Stimulated activated effector memory CD8-positive, alpha-beta T cell treated with anti-CD3 and anti-CD28 coated beads, Interleukin-12 subunit alpha, Interleukin-12 subunit beta, amount 100 ng/mL, for 72 hours (primary cell): ENCODE results near the gene TMEM33.
"Not testable (repeated sequence)": the region's sequence is repeated elsewhere in the genome, so short reads cannot be mapped to it uniquely, and the experiment has no call there.

ENCODE experiments used
- ATAC-seq: fragments of 150-1000 bp; cut with Tn5 transposase; 2 replicates; pipeline ENCODE4 v1.10.0; 2021
- DNase-seq, 2 donors: peaks; one replicate each; pipeline ENCODE4 v3.0.0; 2021 to 2022; ENCODE audit warnings: low spot score in 2 of 2
- H3K27ac Mint-ChIP-seq: one replicate; pipeline ENCODE4 v1.8.0; 2022; ENCODE audit warnings: mild to moderate bottlenecking, mixed read lengths
- H3K36me3 Mint-ChIP-seq: one replicate; pipeline ENCODE4 v1.8.0; 2022; ENCODE audit warnings: mild to moderate bottlenecking, mixed read lengths
- H3K4me1 Mint-ChIP-seq: one replicate; pipeline ENCODE4 v1.8.0; 2022; ENCODE audit warnings: mixed read lengths
- H3K4me3 Mint-ChIP-seq: one replicate; pipeline ENCODE4 v1.8.0; 2022; ENCODE audit warnings: mild to moderate bottlenecking, mixed read lengths
- H3K9me3 Mint-ChIP-seq: one replicate; pipeline ENCODE4 v1.8.0; 2022; ENCODE audit warnings: mixed read lengths

TMEM33 gene

GRCh38 chr4:41934901-41935651, at the start of gene TMEM33:
TMEM33 (plus strand) TSS chr4:41935429; CDS start chr4:41935485, 56 bp downstream.
- ATAC-seq = peak; percentile 90
- peaks cover 33% of the 10 kb centered on the region for H3K4me1 Mint-ChIP-seq
- H3K27ac Mint-ChIP-seq = peak within 1 kb of the TSS; percentile 97
- H3K36me3 Mint-ChIP-seq = peaks cover 51% of the 10 kb centered on the region
- peak within 1 kb of the TSS; percentile 96 for H3K4me3 Mint-ChIP-seq
- H3K9me3 Mint-ChIP-seq = peaks cover 5% of the 10 kb centered on the region
- peak; percentile 46 to 84 for DNase-seq

- Mint-ChIP-seq H3K4me3 (no peak overlapping the region), H3K9me3 (no peaks in the 10 kb centered on the region), H3K4me1 (peaks cover 15% of the 10 kb centered on the region), H3K36me3 (no peaks in the 10 kb centered on the region), H3K27ac (no peak overlapping the region)
- ATAC-seq = no peak
- DNase-seq = no peak
These were observed 49.8 kb upstream of the TMEM33 start for GRCh38 chr4:41885456-41885855.

GRCh38 chr4:41887277-41887676, 48.0 kb upstream of the TMEM33 start:
- Mint-ChIP-seq H3K4me3 (no peak overlapping the region), H3K36me3 (no peaks in the 10 kb centered on the region), H3K4me1 (no peaks in the 10 kb centered on the region), H3K9me3 (no peaks in the 10 kb centered on the region), H3K27ac (no peak overlapping the region)
- no peak for DNase-seq
- ATAC-seq = no peak

- Mint-ChIP-seq H3K36me3 (no peaks in the 10 kb centered on the region), H3K9me3 (no peaks in the 10 kb centered on the region), H3K27ac (no peak overlapping the region), H3K4me1 (no peaks in the 10 kb centered on the region), H3K4me3 (no peak overlapping the region)
- DNase-seq (no peak), ATAC-seq (no peak)
These were observed 47.2 kb upstream of the TMEM33 start for GRCh38 chr4:41887821-41888686.

GRCh38 chr4:41888687-41889074, 46.5 kb upstream of the TMEM33 start:
- H3K27ac Mint-ChIP-seq = no peak overlapping the region
- H3K36me3 Mint-ChIP-seq = no peaks in the 10 kb centered on the region
- DNase-seq (no peak), ATAC-seq (no peak)
- H3K4me1 Mint-ChIP-seq = no peaks in the 10 kb centered on the region
- H3K4me3 Mint-ChIP-seq = no peak overlapping the region
- no peaks in the 10 kb centered on the region for H3K9me3 Mint-ChIP-seq

GRCh38 chr4:41889317-41889716, 45.9 kb upstream of the TMEM33 start:
- Mint-ChIP-seq H3K9me3 (no peaks in the 10 kb centered on the region), H3K4me1 (no peaks in the 10 kb centered on the region), H3K4me3 (no peak overlapping the region), H3K36me3 (no peaks in the 10 kb centered on the region), H3K27ac (no peak overlapping the region)
- no peak for DNase-seq
- no peak for ATAC-seq

GRCh38 chr4:41890085-41890484, 45.1 kb upstream of the TMEM33 start:
- Mint-ChIP-seq H3K27ac (no peak overlapping the region), H3K9me3 (no peaks in the 10 kb centered on the region), H3K4me1 (no peaks in the 10 kb centered on the region), H3K4me3 (no peak overlapping the region), H3K36me3 (no peaks in the 10 kb centered on the region)
- ATAC-seq = no peak
- DNase-seq = no peak

GRCh38 chr4:41896648-41897047, 38.6 kb upstream of the TMEM33 start:
- H3K27ac Mint-ChIP-seq = no peak overlapping the region
- no peak for DNase-seq
- H3K4me3 Mint-ChIP-seq = no peak overlapping the region
- no peaks in the 10 kb centered on the region for H3K4me1 Mint-ChIP-seq
- no peaks in the 10 kb centered on the region for H3K9me3 Mint-ChIP-seq
- H3K36me3 Mint-ChIP-seq = no peaks in the 10 kb centered on the region
- ATAC-seq = no peak

GRCh38 chr4:41897698-41898097, 37.5 kb upstream of the TMEM33 start:
- Mint-ChIP-seq H3K27ac (no peak overlapping the region), H3K36me3 (no peaks in the 10 kb centered on the region), H3K4me1 (no peaks in the 10 kb centered on the region), H3K4me3 (no peak overlapping the region), H3K9me3 (no peaks in the 10 kb centered on the region)
- ATAC-seq = no peak
- no peak for DNase-seq

- DNase-seq, H3K4me3 Mint-ChIP-seq, ATAC-seq, H3K4me1 Mint-ChIP-seq, H3K9me3 Mint-ChIP-seq, H3K27ac Mint-ChIP-seq, H3K36me3 Mint-ChIP-seq: not testable (repeated sequence)
These were observed 26.1 kb upstream of the TMEM33 start for GRCh38 chr4:41909136-41909535.

GRCh38 chr4:41912546-41912945, 22.7 kb upstream of the TMEM33 start:
- H3K36me3 Mint-ChIP-seq = no peaks in the 10 kb centered on the region

GRCh38 chr4:41913509-41913908, 21.7 kb upstream of the TMEM33 start:
- H3K9me3 Mint-ChIP-seq = no peaks in the 10 kb centered on the region
- DNase-seq = no peak
- no peak overlapping the region for H3K27ac Mint-ChIP-seq
- no peak for ATAC-seq
- no peaks in the 10 kb centered on the region for H3K4me1 Mint-ChIP-seq
- H3K4me3 Mint-ChIP-seq = no peak overlapping the region
- H3K36me3 Mint-ChIP-seq = no peaks in the 10 kb centered on the region

More at GRCh38 chr4:41912546-41912945, 22.7 kb upstream of the TMEM33 start:
- DNase-seq = no peak
- no peak for ATAC-seq
- H3K9me3 Mint-ChIP-seq = no peaks in the 10 kb centered on the region
- H3K4me1 Mint-ChIP-seq = no peaks in the 10 kb centered on the region
- no peak overlapping the region for H3K27ac Mint-ChIP-seq
- H3K4me3 Mint-ChIP-seq = no peak overlapping the region

GRCh38 chr4:41918278-41918677, 17.0 kb upstream of the TMEM33 start:
- Mint-ChIP-seq H3K27ac (no peak overlapping the region), H3K4me3 (no peak overlapping the region), H3K36me3 (no peaks in the 10 kb centered on the region), H3K9me3 (no peaks in the 10 kb centered on the region), H3K4me1 (no peaks in the 10 kb centered on the region)
- ATAC-seq (no peak), DNase-seq (no peak)

- H3K4me1 Mint-ChIP-seq, H3K27ac Mint-ChIP-seq, H3K36me3 Mint-ChIP-seq, DNase-seq, H3K4me3 Mint-ChIP-seq, ATAC-seq, H3K9me3 Mint-ChIP-seq: not testable (repeated sequence)
These were observed 14.8 kb upstream of the TMEM33 start for GRCh38 chr4:41920416-41920815.

GRCh38 chr4:41921476-41921875, 13.8 kb upstream of the TMEM33 start:
- no peak for ATAC-seq
- H3K27ac Mint-ChIP-seq = no peak overlapping the region
- no peak for DNase-seq
- no peaks in the 10 kb centered on the region for H3K4me1 Mint-ChIP-seq
- no peaks in the 10 kb centered on the region for H3K36me3 Mint-ChIP-seq
- H3K9me3 Mint-ChIP-seq = no peaks in the 10 kb centered on the region
- no peak overlapping the region for H3K4me3 Mint-ChIP-seq
